Measurements from ENCODE around the gene ADAM10.

The ADAM10 gene

DNA sequence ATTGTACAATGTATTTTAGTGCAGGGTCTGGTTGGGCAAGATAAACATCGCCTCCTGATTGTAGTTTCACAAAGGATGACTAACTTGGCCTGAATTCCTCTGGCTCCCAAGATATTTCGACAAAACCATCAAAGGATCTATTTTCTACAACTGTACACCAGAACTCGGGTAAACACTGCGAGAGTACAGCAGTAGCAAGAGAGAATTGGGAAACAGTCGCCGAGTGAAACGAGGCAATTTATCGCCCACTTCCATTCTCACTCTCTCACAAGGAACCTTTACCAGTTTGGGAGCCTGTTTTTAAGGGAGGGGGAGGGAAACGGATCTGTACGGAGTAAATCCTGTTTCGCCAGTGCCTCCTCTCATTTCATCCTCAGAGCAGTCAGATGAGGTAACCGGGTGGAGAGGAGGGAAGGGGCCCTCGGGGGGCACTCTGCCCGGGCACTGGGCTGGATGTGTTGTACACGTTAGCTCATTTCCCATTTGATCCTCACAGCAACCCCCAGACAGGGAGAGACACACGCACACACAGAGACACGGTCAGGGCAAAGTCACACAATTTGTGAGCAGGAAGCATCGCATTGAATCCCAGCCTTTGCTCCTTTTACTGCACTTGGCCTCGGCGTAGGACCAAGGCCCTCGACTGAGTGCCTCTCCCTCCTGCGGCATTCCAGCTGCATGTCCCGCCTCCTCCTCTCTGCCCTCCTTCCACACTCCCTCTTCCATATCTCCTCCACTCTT, 197.6 kb downstream of the ADAM10 start:
- peak; percentile 92 to 93 for DNase-seq (ENCODE audit: low read depth in 2 of 2)

DNA sequence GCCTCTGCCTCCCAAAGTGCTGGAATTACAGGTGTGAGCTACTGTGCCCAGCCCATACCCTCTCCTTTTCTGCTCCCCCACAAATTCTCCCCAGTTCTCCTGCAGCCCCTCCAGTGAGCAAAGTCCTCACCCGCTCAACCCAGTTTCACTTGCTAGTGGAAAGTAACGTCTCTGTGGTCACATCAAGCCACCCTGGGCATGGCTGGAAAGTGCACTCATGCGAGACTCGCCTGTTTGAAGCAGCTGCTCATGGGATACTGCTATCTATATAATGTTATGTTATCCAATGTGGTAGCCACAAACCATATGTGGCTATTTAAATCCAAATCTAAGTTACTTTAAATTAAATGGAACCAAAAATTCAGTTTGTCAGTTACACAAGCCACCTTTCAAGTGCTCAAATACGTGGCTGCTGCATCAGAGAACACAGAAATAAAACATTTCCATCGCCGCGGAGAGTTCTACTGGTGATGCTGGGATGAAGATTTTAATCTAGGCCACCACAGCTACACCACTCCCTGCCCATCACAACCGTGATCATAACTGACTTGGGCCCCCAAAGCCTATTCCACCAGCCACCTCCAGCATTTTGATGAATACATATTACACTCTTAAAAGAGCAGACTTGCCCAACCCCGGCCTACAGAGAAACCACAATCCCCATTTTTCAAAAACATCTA, 198.3 kb downstream of the ADAM10 start:
- no peak for DNase-seq (ENCODE audit: low read depth in 2 of 2)

DNA sequence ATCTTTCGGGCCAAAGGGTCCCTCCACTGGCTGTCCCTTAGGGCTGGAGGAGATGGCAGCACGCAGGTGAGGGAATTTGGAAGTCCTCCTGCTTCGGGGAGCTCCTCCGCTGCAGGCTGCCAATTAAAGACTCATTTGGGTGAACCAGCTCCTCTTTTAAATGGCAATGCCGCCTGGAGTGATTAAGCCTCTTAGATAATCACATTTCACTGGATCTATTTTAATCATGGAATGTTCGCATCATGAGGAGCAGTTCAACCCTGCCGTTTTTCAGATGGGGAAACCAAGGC, 199.8 kb downstream of the ADAM10 start:
- DNase-seq (ENCODE audit: low read depth in 2 of 2) = no peak

DNA sequence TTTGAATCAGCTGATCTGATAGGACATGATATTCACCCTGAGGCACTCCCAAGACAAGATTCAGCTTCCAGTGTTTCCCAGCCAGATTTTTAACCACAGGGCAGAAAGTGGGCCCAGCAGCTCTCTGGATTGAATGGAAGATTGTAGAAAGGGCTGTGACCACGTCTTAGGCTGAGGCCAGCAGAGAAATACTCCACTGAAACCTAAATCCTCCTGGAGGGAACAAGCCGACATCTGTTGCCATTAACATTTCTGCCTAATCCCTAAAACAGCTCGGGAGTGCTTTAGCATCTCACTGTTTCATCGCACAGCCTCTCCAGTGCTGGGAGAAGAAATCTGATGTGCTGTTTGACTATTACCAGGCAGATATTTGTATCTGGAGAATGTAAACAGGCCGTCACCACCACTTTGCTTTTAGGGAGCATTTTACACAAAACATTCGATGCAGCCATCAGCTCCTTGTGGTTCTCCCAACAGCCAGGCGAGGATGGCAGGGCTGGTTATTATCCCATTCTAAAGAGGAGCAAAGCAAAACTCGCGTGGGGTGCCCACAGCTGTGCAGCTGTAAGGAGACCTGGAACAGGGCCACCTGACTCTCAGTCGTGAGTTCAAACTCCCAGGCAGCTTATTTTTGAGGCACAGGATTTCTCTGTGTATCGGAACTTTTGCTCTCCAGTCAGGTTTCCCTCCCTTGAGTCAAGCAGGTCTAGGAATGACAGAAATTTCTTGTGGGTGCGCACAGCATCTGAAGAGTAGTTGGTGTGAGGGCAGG, 200.3 kb downstream of the ADAM10 start:
- peak; percentile 36 to 51 for DNase-seq (ENCODE audit: low read depth in 2 of 2)

DNA sequence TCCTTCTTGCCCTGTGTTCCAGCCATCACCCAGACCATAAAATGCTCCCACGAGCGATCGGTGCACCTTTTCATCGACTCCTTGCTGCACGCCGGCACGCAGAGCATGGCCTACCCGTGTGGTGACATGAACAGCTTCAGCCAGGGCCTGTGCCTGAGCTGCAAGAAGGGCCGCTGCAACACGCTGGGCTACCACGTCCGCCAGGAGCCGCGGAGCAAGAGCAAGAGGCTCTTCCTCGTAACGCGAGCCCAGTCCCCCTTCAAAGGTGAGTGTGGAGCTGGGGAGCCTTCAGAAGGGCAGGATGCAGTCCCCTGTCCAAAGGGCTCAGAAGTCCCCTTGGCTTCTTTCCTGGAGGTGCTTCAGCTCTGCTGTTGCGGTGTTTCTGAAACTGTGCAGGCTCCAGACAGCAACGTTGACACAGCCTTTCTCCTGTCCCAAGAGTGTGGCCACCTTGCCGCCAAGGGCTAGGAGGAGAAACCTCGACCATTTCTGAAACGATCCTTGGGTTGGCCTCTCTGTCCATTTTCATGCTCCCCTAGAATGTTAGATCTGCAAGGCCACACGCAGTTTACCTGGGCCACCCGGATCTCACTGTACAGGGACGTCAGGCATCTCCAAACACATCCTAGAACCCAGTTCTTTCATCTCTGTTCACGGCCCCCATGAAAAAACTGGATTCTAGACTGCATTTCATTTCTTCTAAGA, 201.0 kb downstream of the ADAM10 start:
- DNase-seq (ENCODE audit: low read depth in 2 of 2) = no peak

DNA sequence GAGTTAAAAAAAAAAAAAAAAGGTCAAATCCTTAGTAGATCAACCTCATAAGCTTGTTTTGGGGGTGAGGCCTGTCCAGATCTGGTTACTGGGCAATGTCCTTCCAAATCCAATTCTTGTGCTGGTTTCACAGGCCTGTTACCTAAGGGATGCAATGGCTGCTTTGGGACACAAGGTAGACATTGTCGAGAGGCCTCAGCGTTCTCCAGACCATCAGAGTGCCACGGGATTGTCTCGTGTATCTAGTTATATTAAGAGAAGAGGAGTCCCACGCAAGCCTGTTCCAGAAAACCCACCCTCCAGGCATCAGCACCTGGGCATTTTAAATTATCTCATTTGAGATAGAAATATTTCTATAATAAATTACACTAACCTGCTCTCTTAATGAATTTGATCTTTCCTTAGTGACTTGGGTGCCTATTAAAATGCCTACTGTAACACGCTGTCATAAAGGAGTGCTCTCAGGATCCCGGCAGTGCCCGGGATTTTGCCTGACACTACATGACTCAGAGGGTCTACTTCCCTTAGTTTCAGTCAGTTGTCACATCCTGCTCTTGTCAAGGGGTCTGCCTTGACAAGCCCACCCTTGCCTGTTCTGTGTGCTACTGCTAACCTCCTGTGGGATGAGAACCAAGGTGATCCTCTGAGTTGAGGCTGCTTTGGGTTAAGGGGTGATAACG, 201.7 kb downstream of the ADAM10 start:
- DNase-seq (ENCODE audit: low read depth in 2 of 2) = no peak

DNA sequence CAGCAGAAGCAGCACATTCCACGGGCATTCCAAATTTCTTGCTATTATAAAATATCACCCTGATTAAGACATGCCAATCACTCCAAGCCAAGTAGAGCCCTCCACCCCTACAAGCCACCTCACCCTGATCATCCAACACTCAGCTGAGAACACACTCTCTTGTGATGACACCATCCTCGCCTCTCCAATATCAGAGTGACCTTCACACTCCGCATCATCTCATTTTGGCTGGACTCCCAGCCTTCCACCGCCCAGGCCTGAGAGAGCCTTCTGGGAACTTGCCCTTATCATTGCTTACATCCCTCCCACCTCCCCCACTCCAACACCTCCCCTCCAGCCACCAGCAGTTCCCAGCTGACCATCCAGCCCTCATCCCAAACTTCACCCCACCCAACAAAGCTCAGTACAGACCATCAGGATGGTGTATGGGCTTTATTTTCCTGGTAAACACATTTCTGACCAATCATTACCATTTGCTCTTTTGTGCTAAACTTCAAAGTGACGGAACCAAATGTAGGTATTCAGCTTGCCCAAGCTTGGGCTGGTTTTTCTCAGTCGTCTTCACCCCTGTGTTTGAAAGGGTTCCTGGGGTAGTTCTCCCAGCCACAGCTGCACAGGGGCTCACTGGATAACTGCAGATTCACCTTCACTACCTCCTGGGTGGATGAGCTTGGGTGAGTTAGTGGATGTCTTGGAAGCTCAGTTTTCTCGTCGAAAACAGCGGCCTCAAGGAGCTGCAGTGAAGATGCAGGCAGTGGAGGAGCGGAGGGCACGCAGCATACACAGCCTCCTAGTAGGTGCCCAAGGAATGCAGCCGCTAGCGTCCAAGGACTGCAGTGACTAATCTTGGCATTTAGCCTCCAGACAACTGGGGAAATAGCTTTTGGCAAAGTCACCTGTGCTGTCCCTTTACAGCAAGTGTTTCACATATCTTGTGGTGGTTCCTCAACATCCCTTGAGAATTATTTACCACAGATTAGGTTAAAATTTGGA, 202.6 kb downstream of the ADAM10 start:
- peak; percentile 55 to 60 for DNase-seq (ENCODE audit: low read depth in 2 of 2)

DNA sequence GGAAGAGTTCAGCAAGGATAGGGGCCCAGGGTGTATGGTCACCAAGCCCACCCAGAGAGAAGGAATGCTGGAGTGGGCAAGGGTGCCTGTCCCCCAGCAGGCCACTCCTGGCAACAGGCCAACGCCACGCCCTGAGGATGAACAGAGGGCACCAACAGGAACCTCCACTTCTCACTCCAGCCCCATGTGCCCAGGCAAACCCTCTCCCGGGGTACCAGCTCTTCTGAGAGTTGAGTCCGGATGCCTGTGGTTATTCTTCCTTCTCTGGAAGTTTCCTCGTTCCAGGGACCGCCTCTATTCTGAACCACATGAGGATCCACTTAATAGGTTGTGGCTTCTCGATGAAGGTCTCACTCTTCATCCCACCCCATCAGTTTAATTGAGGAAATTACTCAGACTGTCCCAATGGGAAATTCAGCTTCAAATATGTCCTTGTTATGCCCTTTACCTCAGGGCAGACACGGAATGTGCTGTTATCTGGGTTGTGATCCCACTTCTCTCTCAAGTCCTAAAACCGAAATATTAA, 203.4 kb downstream of the ADAM10 start:
- no peak for DNase-seq (ENCODE audit: low read depth in 2 of 2)

DNA sequence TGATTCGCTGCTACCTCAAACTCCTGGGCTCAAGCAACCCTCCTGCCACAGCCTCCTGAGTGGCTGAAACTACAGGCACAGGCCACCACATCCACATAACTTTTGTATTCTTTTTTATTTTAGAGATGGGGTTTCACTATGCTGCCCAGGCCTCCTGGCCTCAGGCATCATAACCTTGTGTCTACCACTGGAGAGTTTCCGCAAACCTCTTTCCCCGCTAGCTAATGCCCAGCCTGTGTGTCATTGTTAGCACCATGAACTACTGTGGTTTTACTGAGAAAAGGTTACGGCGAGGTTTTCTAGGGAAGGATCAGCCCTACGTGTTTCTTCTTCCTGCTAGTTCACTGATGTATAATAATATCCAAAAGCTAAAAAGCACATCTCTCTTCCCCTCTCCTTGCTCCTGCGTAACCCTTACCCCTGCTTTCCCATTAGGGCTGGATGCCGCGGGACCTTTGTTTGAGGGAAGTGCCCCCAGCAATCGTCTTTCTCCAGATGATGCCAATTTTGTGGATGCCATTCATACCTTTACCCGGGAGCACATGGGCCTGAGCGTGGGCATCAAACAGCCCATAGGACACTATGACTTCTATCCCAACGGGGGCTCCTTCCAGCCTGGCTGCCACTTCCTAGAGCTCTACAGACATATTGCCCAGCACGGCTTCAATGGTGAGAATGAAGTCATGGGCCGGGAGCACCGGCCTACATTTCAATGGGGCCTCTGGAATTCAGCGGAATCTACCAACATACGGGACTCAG, 204.0 kb downstream of the ADAM10 start:
- no peak for DNase-seq (ENCODE audit: low read depth in 2 of 2)

DNA sequence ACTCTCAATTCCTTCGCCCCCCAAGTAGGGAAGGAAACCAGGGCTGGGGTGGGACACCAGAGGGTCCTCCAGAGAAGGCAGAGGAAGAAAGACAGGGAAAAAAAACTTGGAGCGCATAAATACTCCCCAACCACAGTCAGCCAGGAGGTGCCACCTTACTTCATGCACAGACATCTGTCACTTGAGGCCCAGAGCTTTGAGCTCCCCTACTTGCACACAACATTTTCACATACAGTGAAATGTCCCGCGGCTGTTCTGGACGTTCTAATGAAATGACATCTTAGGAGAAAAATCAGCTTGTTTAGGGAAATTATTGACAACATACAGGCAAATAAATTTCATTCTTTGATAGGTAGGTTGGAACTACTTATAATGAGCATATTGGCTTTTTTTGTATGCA, 204.8 kb downstream of the ADAM10 start:
- no peak for DNase-seq (ENCODE audit: low read depth in 2 of 2)

DNA sequence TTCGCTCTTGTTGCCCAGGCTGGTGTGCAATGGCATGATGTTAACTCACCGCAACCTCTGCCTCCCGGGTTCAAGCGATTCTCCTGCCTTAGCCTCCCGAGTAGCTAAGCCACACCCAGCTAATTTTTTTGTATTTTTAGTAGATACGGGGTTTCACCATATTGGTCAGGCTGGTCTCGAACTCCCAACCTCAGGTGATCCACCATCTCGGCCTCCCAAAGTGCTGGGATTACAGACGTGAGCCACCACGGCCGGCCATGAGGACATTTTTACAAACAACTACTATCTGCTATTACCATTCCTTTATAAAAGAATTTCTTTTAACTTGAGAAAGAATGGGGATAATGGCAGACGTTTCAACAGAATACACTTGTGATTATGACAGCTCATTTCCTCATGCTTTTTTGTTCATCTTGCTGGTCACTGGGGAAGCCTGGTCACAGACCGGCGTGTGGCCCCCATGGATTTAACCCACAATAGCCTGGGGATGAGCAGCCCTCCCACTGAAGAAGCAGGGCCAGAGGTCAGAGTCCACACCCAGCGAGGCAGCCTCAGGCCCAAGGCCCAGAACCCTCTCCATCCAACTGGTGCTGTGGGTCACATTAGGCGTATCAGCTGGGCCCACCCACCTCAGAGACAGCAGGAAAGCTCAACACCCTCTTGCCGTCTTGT, 205.7 kb downstream of the ADAM10 start:
- DNase-seq (ENCODE audit: low read depth in 2 of 2) = no peak

DNA sequence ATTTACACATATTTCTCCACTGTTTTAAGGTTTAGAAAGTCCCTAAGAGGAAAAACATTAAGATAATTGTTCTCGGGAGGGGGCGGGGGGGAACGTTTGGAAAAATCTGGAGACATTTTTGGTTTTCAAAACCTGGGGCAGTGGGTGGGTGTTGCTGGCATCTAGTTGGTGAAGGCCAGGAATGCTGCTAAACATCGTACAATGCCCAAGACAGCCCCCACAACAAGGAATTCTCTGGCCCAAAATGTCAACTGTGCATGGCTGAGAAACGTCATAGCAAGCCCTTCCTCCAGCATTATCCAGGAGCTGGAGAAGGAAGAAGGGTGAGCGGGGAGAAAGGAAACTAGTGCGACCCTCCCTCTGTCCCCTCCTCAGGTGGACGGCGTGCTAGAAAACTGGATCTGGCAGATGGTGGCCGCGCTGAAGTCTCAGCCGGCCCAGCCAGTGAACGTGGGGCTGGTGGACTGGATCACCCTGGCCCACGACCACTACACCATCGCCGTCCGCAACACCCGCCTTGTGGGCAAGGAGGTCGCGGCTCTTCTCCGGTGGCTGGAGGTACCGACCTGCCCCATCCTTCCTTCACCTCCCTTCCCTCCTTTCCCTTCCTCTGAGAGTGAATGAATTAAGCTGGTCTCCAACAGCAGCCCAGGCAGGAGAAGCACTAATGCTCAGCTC, 208.0 kb downstream of the ADAM10 start:
- DNase-seq (ENCODE audit: low read depth in 2 of 2) = no peak

DNA sequence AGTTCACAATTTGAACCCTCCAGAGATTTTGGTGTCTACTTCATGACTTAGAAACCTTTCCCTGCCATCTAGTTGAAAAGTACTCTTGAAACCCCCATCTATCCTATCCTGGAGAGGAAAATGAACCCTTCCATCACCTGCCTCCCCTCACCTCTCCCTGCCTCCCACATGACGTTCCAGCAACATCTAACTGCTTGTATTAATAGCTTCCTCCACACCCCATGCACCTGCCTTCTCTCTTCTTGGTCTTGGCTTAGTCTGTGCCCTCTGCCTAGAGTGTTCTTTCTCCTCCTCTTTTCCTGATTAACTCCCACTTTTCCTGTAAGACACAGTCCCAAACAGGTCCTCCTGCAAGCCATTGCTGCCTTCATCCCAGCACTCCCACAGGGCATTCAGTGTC, 210.0 kb downstream of the ADAM10 start:
- no peak for DNase-seq (ENCODE audit: low read depth in 2 of 2)

DNA sequence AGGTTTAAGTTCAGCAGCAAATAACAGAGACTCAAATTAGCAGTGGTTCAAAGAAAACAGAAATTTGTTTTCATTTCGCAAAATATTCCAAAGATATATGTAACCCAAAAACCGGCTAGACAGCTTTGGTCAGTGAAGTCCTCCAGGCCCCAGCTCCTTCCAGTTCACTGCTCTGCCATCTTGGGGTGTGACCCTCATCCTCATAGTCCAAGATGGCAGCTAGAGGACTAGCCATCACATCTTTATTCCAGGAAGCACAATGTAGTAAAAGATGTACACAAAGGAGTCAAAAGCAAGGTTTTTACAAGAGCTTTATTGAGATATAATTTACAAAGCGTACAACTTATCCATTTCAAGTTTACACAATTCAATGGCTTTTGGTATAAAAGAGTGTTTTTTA, 210.6 kb downstream of the ADAM10 start:
- DNase-seq (ENCODE audit: low read depth in 2 of 2) = no peak

Measured in fibroblast of skin of left quadriceps (primary cell).